ENCODE results near the gene DLG2.
"Not testable (repeated sequence)": the region's sequence is repeated elsewhere in the genome, so short reads cannot be mapped to it uniquely, and the experiment has no call there.

DNA sequence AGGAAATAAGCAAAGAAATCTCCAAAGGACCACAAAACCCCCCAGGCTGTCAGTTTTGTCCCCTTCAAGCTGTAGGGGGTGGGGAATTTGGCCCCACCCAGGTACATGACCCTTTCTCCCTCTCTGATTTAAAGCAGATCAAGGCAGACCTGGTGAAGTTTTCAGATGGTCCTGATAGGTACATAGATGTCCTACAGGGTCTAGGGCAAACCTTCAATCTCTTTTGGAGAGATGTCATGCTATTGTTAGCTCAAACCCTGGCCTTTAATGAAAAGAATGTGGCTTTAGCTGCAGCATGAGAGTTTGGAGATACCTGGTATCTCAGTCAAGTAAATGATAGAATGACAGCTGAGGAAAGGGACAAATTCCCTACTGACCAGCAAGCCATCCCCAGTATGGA is 18.5 kb downstream of the DLG2 start:
- TF ChIP-seq, protein P1, sequence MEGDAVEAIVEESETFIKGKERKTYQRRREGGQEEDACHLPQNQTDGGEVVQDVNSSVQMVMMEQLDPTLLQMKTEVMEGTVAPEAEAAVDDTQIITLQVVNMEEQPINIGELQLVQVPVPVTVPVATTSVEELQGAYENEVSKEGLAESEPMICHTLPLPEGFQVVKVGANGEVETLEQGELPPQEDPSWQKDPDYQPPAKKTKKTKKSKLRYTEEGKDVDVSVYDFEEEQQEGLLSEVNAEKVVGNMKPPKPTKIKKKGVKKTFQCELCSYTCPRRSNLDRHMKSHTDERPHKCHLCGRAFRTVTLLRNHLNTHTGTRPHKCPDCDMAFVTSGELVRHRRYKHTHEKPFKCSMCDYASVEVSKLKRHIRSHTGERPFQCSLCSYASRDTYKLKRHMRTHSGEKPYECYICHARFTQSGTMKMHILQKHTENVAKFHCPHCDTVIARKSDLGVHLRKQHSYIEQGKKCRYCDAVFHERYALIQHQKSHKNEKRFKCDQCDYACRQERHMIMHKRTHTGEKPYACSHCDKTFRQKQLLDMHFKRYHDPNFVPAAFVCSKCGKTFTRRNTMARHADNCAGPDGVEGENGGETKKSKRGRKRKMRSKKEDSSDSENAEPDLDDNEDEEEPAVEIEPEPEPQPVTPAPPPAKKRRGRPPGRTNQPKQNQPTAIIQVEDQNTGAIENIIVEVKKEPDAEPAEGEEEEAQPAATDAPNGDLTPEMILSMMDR (IDR thresholded peaks at IDR 0.05; ENCODE audit: low read length), result not testable (repeated sequence)
- TF ChIP-seq EZH2 (IDR thresholded peaks at IDR 0.05; ENCODE audit: borderline replicate concordance, low read length), result not testable (repeated sequence)

All from OCI-LY1 (cell line).